Islet precursor cell (in vitro differentiated cells): ENCODE measurements around the gene AHCYL2.
"Not testable (repeated sequence)": the region's sequence is repeated elsewhere in the genome, so short reads cannot be mapped to it uniquely, and the experiment has no call there.

ENCODE experiments used
- DNase-seq: peaks from one replicate; pipeline ENCODE4 v3.0.0-alpha.2; 2018

AHCYL2 gene

DNA sequence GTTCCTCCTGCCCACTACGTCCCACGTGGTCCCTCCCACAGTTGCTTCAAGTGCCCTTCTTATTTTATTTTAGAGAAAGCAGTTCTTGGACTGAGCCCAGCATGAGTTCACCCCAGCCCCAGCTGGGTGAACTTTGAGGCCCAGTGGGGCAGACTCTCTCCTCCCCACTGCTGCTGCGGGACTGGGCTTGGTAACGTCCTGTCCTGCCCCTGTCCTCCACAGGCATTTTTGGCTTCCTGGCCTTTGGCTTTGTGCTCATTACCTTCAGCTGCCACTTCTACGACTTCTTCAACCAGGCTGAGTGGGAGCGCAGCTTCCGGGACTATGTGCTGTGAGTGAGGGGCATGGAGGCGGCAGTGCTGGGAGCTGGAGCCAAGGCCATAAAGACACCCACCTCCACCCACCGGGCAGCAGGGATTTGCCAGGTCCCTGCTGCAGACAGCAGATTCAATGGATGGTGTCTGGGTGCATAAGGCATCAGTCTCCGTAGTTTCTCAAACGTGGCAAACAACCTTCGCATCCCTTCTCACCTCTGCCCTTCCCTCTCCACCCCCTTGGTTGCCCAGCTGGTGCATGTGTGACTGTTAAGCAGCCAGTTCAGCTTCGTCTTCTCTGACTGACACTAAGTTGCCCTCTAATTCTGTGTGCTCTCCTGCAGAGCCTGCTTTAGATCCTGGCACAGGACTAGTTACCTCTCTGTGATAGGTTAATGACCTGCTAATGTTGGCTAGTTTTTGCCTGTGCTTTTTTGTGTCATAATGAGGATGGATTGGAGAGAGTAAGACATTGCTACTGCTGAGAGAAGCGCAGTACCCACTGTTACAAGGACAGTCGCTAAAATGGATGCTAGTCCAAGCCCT is 15.5 kb upstream of the AHCYL2 start:
- no peak for DNase-seq

DNA sequence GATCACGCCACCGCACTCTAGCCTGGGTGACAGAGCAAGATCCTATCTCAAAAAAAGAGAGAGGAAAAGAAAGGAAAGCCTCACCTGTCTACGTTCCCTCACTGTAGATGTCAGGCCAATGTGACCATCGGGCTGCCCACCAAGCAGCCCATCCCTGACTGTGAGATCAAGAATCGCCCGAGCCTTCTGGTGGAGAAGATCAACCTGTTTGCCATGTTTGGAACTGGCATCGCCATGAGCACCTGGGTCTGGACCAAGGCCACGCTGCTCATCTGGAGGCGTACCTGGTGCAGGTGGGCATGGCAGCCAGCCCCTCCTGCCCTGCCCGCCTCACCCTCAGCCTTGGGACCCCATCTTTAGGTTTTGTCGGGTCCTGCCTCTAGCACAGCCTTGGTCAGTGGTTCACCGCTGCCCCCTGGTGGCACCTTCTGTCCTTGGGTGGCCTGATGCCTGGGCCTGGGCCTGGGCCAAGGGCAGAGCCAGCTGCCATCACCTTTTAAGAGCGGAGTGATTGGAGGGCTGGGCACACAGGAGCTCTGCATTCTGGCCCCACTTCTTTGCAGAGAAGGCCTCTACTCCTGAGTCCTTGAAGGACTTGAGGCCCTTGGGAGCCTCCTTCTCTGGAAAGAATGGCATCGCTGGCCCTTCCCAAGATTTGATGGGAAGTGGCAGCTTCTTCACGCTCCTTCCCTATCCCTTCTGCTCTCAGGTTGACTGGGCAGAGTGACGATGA is 14.4 kb upstream of the AHCYL2 start:
- peak; percentile 83 for DNase-seq

DNA sequence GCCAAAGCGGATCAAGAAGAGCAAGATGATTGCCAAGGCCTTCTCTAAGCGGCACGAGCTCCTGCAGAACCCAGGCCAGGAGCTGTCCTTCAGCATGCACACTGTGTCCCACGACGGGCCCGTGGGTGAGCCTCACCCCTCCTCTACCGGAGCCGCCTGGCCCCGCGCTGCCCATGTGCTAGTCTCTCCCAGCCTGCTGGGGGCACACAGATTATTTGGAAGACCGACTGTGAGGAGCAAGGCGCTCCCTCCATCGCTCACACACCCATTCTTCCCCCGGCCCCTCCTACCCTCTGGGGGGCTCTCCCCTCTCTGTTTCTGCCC is 13.9 kb upstream of the AHCYL2 start:
- no peak for DNase-seq

DNA sequence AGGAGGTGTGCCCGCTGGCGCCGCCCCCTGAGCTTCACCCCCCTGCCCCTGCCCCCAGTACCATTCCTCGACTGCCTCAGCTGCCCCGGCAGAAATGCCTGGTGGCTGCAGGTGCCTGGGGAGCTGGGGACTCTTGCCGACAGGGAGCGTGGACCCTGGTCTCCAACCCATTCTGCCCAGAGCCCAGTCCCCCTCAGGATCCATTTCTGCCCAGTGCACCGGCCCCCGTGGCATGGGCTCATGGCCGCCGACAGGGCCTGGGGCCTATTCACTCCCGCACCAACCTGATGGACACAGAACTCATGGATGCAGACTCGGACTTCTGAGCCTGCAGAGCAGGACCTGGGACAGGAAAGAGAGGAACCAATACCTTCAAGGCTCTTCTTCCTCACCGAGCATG is 12.7 kb upstream of the AHCYL2 start:
- no peak for DNase-seq

DNA sequence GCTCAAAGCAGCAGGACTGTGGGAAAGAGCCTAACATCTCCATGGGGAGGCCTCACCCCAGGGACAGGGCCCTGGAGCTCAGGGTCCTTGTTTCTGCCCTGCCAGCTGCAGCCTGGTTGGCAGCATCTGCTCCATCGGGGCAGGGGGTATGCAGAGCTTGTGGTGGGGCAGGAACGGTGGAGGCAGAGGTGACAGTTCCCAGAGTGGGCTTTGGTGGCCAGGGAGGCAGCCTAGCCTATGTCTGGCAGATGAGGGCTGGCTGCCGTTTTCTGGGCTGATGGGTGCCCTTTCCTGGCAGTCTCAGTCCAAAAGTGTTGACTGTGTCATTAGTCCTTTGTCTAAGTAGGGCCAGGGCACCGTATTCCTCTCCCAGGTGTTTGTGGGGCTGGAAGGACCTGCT is 12.2 kb upstream of the AHCYL2 start:
- no peak for DNase-seq

DNA sequence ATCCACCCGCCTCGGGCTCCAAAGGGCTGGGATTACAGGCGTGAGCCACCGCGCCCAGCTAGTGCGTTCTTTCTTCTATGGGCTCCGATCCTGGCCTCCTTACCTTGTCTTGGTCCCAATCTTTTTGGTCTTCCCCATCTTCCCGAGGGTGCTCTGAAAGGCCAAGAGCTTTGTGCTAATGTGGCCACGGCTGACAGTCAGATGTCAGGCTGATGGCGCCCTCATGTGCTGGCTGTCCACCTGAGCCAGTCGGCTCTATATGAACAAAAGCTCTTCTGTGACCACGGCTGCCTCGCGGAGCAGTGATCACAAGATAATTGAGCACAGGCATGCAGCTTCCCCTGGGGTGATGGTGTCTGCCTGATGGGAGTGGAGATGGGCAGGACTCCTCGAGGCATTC is 11.0 kb upstream of the AHCYL2 start:
- peak; percentile 97 for DNase-seq

DNA sequence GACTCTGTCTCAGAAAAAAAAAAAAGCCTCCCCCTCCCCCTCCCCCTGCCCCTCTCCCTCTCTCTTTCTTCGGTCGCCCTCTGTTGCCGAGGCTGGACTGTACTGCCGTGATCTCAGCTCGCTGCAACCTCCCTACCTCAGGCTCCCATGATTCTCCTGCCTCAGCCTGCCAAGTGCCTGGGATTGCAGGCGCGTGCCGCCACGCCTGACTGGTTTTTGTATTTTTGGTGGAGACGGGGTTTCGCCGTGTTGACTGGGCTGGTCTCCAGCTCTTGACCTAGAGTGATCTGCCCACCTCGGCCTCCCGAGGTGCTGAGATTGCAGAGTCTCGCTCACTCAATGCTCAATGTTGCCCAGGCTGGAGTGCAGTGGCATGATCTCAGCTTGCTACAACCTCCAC is 9.1 kb upstream of the AHCYL2 start:
- not testable (repeated sequence) for DNase-seq

DNA sequence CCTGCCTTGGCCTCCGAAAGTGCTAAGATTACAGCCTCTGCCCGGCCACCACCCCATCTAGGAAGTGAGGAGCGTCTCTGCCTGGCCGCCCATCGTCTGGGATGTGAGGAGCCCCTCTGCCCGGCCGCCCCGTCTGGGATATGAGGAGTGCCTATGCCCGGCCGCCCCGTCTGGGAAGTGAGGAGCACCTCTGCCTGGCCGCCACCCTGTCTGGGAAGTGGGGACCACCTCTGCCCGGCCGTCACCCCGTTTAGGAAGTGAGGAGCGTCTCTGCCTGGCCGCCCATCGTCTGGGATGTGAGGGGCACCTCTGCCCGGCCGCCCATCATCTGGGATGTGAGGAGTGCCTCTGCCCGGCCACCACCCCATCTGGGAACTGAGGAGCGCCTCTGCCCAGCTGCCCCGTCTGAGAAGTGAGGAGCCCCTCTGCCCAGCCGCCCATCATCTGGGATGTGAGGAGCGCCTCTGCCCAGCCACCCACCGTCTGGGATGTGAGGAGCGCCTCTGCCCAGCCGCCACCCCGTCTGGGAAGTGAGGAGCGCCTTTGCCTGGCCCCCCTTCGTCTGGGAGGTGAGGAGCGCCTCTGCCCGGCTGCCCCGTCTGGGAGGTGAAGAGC is 8.6 kb upstream of the AHCYL2 start:
- not testable (repeated sequence) for DNase-seq

DNA sequence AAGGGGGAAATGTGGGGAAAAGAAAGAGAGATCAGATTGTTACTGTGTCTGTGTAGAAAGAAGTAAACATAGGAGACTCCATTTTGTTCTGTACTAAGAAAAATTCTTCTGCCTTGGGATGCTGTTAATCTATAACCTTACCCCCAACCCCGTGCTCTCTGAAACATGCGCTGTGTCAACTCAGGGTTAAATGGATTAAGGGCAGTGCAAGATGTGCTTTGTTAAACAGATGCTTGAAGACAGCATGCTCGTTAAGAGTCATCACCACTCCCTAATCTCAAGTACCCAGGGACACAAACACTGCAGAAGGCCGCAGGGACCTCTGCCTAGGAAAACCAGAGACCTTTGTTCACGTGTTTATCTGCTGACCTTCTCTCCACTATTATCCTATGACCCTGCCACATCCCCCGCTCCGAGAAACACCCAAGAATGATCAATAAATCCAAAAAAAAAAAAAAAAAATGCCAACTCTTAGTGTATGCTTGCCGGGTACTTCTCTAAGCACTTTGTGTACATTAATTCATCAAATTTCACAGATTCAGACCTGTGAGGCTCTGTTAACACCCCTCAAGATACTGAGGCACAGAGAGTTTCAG is 7.9 kb upstream of the AHCYL2 start:
- DNase-seq = not testable (repeated sequence)

DNA sequence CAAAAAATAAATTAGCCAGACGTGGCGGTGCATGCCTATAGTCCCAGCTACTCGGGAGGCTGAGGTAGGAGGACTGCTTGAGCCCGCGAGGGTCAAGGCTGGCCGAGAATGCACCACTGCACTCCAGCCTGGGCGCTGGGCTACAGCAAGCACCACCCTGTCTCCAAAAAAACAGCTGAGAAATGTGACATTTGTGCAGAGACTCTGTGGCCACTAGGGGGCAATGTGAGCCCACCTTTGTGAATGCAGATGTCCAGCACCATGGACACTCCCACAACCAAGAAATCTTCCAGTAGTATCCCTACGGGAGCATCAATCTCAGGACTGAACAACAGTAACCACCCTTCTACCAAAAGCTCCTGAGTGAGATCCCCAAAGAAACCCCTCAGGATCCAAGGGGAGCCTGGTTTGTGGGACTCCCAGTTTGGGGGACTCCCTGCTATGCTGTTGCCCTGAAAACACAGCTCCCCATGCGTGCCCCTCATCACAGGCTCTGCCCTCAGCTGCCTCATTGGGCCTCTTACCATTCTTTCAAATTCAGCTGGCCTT is 6.2 kb upstream of the AHCYL2 start:
- peak; percentile 92 for DNase-seq

DNA sequence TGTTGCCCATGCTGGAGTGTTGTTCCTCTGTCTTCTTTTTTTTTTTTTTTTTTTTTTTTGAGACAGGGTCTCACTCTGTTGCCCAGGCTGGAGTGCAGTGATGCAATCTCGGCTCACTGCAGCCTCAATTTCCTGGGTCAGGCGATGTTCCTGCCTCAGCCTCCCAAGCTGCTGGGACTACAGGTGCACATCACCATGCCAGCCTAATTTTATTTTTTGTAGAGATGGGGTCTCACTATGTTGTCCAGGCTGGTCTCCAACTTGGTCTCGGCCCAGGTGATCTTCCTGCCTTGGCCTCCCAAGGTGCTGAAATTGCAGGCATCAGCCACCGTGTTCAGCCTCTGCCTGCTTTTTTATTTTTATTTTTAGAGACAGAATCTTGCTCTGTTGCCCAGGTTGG is 5.7 kb upstream of the AHCYL2 start:
- not testable (repeated sequence) for DNase-seq

DNA sequence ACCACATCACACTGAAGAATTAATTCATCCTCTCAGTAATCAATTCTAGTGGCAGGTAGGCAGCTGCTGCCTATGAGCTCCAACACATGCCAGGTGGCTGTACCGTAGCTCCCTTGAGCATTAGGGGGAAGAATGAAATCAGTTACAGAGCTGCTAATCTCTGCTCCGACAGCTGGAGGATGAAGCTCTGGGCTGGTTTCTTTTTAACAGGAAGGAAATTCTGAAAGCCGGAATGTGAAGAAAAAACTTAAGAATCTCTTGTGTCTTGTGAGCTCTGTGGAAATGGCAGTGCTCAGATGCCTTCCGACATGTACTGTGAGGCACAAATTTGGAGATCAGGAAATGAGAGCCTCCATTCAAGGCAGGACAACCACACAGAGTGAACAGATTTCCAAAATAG is 2.8 kb upstream of the AHCYL2 start:
- DNase-seq = no peak

DNA sequence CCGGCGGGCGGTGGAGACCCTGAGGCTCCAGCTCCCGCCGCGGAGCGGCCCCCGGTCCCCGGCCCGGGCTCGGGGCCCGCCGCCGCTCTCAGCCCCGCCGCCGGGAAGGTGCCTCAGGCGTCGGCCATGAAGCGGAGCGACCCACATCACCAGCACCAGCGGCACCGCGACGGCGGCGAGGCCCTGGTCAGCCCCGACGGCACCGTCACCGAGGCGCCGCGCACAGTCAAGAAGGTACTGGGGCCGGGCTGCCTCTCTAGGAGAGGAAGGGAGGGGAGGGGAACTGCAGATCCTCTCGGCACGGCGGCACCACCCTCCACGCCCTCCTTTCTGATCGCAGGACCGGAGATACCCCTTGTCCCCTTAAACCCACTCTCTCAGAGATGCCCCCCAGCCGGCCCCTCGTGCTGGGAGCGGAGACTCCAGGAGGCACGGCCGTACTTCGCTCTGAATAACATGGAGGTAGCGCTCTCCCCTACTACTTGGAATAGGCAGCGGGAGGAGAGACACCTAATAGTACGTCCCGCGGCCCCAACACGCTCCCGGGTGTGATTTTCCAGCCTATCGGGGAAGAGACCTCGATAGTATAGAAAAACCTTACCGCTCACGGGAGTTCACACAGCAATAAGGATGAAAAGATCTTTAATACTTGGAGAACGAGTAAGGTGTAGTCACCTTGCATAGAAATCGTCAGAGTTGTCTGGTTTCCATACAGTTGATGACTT is 538 bp downstream of the AHCYL2 start:
- peak; percentile 78 for DNase-seq

DNA sequence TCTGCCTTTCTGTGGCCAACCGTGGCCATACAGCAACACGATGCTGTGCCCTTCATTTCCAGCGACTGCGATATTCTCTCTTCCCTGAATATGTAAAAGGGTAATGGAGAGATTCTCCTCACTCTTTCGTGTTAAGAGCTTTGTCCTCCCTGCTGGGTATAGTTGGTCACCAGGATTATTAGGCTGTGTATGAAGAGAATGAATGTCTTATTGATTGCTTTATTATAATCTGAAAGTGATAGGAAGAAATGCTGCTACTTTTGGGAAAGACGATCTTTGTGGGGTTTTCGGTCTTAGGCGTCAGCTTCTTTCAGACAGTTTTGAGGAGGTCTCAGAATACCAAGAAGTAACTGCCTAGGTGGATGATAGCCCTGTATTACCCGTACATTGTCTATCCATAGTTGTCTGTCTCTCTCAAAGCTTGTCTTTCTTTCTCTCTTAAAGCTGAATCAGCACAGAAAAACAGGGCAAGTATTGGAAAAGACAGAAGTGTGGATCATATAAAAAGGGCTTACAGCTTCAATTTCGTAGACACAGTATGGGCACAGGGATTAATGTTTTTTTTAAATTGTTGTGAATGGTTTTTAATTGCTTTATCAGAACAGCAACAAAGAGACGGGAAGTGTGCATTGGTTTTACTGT is 1.2 kb downstream of the AHCYL2 start:
- no peak for DNase-seq

DNA sequence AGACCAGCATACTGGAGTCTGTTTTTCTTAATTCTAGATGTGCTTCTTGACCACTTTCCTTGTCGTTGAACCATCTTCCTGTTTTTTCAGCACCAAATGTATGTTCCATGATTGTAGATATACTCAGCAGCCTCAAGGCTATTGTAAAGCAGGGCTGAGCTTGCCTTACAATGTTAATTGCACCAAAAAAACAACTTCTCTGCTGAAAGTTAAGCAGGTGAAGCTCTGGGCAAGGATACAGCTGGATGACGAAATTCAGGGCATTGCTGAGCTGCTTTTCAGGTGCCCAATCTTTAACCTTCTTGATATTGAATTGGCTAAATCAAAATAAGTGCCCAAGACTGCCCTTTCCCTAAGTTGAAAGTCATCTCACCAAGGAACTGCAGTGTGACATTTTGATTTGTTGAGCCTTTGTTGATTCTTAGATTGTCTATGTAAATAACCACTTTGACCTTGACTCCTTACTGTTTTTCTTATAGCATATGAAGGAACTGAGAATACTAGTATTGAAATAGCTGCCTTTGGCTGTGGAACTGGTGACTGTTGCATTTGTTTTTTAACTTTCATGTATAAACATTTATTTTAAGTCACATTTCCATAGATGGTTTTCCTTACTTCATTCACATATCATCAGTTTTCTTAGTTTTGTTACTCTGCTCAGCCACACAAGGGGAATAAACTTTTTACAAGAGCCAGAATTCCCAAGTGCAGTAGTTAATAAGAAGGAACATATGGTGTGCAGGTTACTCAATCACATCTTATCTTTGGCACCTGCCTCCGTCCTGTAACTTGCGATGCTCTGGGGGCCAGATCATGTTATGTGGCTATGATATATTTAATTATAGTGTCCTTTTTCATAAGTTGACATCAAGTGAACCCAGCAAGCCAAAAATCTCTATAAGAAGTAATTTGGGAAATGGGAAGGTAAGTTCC is 3.1 kb downstream of the AHCYL2 start:
- DNase-seq = no peak

DNA sequence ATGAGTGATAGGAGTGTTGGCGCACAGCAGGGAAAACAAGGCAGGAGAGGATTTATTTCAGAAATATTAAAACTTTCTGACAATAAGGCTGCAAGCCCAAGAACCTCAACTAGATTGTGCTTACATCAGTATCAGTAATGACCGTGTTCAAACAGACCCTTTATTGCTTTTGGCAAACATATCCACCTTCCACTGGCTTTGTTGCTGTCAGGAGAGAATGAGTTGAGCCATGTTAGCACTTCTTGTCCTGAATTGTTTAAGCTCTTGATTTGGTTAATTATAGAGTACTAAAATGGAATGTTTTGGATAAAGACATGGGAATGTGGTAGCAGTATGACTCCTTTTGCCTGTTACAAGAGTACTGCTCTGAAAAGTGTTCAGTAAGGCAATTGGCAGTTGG is 3.8 kb downstream of the AHCYL2 start:
- DNase-seq = no peak

DNA sequence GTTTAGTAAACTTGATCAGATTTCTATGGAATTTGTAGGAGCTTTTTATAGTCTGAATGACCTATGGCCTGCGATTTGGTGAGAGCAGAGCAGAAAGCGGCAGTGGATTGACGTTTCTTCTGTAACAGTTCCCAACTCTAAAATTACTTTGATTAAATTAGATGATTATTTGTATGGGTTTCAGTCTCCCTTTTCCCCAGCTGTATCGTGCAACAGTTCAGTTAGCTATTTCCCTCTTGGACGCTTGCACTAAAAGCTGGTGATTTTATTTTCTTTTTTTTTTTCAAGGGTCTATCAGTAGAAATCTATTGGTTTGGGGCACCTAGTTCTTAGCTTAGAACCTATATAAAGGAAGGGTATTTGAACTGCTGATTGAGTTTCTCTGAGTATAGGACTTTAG is 6.8 kb downstream of the AHCYL2 start:
- no peak for DNase-seq

DNA sequence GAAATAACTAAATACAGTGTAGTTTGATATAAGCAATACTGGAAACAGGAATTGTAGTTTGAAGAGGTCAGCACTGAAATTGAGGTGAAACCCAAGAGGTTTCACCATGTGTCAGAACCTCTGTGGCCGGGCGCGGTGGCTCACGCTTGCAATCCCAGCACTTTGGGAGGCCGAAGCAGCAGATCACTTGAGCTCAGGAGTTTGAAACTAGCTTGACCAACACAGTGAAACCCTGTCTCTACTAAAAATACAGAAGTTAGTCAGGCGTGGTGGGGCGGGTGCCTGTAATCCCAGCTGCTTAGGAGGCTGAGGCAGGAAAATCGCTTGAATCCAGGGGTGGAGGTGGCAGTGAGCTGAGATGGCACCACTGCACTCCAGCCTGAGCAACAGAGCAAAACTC is 13.7 kb downstream of the AHCYL2 start:
- DNase-seq = no peak

DNA sequence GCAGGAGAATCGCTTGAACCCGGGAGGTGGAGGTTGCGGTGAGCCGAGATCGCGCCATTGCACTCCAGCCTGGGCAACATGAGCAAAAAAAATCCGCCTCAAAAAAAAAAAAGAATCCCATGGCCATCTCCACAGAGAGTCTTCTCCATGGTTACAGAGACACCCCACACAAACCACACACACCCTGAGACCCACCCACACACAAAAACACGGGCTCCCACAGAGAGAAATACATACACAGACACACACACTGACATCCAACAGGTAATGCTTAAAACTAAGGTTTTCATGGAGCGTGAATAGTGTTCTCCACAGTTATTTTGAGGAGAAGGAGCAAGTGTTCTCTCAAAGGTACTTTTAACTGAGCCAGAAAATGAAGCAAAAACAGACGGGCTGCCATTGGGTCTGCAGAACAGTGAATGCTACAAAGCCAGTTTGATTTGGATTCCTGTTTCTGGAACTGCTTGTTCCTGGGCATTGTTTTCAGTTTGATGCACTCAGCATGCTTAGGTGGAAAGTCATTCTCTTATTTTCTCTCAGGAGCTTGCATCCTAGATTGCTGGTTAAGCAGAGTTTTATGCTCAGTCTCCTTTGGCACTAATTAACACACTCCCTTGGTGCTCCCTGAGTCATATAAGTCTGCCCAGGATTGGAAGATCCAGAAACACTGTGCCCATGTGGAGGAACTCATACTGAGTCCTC is 15.4 kb downstream of the AHCYL2 start:
- DNase-seq = no peak

DNA sequence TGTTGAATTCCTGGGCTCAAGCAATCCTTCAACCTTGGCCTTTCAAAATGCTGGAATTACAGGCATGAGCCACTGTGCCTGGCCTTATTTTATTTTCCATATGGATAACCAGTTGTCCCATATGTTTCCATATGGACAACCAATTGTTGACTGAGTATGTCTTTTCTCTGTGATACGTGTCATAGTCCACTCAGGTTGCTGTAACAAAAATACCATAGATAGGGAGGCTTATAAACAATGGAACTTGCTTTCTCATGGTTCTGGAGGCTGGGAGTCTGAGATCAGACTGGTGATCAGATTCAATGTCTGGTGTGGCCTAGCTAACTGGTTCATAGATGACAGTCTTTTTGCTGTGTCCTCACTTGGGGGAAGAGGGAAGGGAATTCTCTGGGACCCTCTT is 19.4 kb downstream of the AHCYL2 start:
- DNase-seq = no peak
